ENCODE data around the gene FOXP1.

Gene FOXP1

DNA sequence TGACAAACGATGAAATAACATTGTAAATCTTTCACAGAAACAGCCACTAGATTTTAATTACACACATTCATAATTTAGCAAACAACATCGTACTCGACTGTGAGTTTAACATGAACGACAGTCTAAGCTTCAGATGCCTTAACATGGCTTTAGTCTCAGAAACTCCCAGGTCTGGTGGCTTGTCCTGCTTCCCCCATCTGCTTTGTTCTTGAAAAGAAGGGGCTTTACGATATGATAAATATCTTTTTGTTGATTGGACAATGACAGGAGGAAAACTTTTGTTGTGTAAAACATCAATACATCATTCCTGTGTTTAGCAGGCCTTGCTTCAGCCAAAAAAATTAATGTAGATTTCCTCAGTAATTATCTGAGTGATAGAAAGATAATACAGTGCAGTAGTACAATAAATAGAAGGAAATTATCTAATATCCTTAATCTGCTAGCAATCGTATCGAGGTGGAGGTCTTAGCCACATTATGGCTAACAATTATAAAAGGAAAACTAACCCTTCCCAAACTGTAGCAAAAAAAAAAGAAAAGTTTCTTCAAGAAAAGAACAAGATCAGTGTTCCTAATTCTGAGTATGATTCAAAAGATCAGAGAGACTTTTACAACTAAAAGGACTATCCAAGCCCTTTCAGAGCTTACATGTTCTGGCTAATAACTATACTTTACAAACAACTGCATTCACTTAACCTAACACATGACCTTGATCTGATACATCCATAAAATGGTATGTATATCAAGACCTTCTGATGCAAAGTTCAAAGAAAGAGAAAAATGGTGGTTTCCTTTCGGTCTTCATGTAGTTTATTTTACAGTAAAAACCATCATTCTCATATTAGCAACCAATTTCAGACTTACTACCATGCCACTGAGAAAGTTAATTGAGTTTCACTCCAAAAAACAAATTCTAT is 535.7 kb downstream of the FOXP1 start:
- H2AFZ ChIP-seq (ENCODE audit: low read length), result no peak overlapping the region
- no peaks in the 10 kb centered on the region for H3K9me2 ChIP-seq (ENCODE audit: low read depth, low read length)
- peaks cover 98% of the 10 kb centered on the region for H3K36me3 ChIP-seq (ENCODE audit: insufficient read depth, low read length)
- no peak overlapping the region for H3K4me2 ChIP-seq (ENCODE audit: low read length)
- no peaks in the 10 kb centered on the region for H3K4me1 ChIP-seq (ENCODE audit: insufficient read depth, low read length, severe bottlenecking)
- no peaks in the 10 kb centered on the region for H3F3A ChIP-seq (ENCODE audit: insufficient read depth, low read length)
- H3K79me2 ChIP-seq (ENCODE audit: insufficient read depth, low read length), result no peaks in the 10 kb centered on the region
- H4K20me1 ChIP-seq (ENCODE audit: insufficient read depth, low read length), result no peaks in the 10 kb centered on the region
- no peak for TF ChIP-seq CTCF (IDR thresholded peaks at IDR 0.05; ENCODE audit: low read length)
- no peak for TF ChIP-seq EZH2 (IDR thresholded peaks at IDR 0.05; ENCODE audit: borderline replicate concordance, low read length)
- no peak overlapping the region for H3K27ac ChIP-seq (ENCODE audit: low read depth, low read length, poor library complexity, severe bottlenecking)
- no peak overlapping the region for H3K9ac ChIP-seq (ENCODE audit: low read length)
- no peaks in the 10 kb centered on the region for H3K27me3 ChIP-seq (ENCODE audit: insufficient read depth, low read length)
- no peaks in the 10 kb centered on the region for H3K9me3 ChIP-seq (ENCODE audit: low read length)
- no peak overlapping the region for H3K4me3 ChIP-seq (ENCODE audit: low read depth, low read length, poor library complexity, severe bottlenecking)

DNA sequence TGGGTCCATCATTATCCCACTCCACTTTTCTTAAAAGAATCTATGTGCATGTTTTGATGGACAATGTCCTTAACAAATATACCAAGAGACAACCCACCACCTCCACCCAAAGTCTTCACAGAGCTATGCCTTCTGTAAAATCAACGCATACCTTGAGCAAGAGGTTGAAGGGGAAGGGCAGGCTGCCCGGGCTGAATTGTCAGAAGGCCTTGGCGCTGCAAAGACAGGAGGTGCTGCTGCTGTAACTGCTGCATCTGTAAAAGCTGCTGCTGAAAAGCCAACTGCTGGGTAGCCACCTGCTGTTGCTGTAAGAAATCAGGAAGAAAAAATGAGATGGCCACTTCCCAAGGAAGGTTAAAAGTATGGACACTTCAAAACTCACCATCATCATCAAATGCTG is 536.7 kb downstream of the FOXP1 start:
- H3F3A ChIP-seq (ENCODE audit: insufficient read depth, low read length), result no peaks in the 10 kb centered on the region
- no peaks in the 10 kb centered on the region for H3K9me2 ChIP-seq (ENCODE audit: low read depth, low read length)
- H3K4me2 ChIP-seq (ENCODE audit: low read length), result no peak overlapping the region
- H4K20me1 ChIP-seq (ENCODE audit: insufficient read depth, low read length), result no peaks in the 10 kb centered on the region
- H3K79me2 ChIP-seq (ENCODE audit: insufficient read depth, low read length), result no peaks in the 10 kb centered on the region
- H2AFZ ChIP-seq (ENCODE audit: low read length), result no peak overlapping the region
- peaks cover 98% of the 10 kb centered on the region for H3K36me3 ChIP-seq (ENCODE audit: insufficient read depth, low read length)
- H3K4me3 ChIP-seq (ENCODE audit: low read depth, low read length, poor library complexity, severe bottlenecking), result no peak overlapping the region
- no peak overlapping the region for H3K27ac ChIP-seq (ENCODE audit: low read depth, low read length, poor library complexity, severe bottlenecking)
- no peaks in the 10 kb centered on the region for H3K27me3 ChIP-seq (ENCODE audit: insufficient read depth, low read length)
- H3K9me3 ChIP-seq (ENCODE audit: low read length), result no peaks in the 10 kb centered on the region
- H3K4me1 ChIP-seq (ENCODE audit: insufficient read depth, low read length, severe bottlenecking), result no peaks in the 10 kb centered on the region
- H3K9ac ChIP-seq (ENCODE audit: low read length), result no peak overlapping the region
- no peak for TF ChIP-seq CTCF (IDR thresholded peaks at IDR 0.05; ENCODE audit: low read length)
- TF ChIP-seq EZH2 (IDR thresholded peaks at IDR 0.05; ENCODE audit: borderline replicate concordance, low read length), result no peak

- Histone ChIP-seq H3K4me1 (ENCODE audit: insufficient read depth, low read length, severe bottlenecking) (no peaks in the 10 kb centered on the region), H3F3A (ENCODE audit: insufficient read depth, low read length) (no peaks in the 10 kb centered on the region), H4K20me1 (ENCODE audit: insufficient read depth, low read length) (no peaks in the 10 kb centered on the region), H2AFZ (ENCODE audit: low read length) (no peak overlapping the region), H3K9ac (ENCODE audit: low read length) (no peak overlapping the region), H3K9me2 (ENCODE audit: low read depth, low read length) (no peaks in the 10 kb centered on the region), H3K4me3 (ENCODE audit: low read depth, low read length, poor library complexity, severe bottlenecking) (no peak overlapping the region), H3K27me3 (ENCODE audit: insufficient read depth, low read length) (no peaks in the 10 kb centered on the region), H3K36me3 (ENCODE audit: insufficient read depth, low read length) (peaks cover 98% of the 10 kb centered on the region), H3K27ac (ENCODE audit: low read depth, low read length, poor library complexity, severe bottlenecking) (no peak overlapping the region), H3K9me3 (ENCODE audit: low read length) (no peaks in the 10 kb centered on the region), H3K79me2 (ENCODE audit: insufficient read depth, low read length) (no peaks in the 10 kb centered on the region), H3K4me2 (ENCODE audit: low read length) (no peak overlapping the region)
- no peak for TF ChIP-seq CTCF (IDR thresholded peaks at IDR 0.05; ENCODE audit: low read length)
- no peak for TF ChIP-seq EZH2 (IDR thresholded peaks at IDR 0.05; ENCODE audit: borderline replicate concordance, low read length)
These were observed 537.6 kb downstream of the FOXP1 start for GRCh38 chr3:71045917-71046282.
